HG02970 (cell line): ENCODE measurements around the gene FAM210B.
"Not testable (repeated sequence)": the region's sequence is repeated elsewhere in the genome, so short reads cannot be mapped to it uniquely, and the experiment has no call there.

ENCODE experiments used
- ATAC-seq: cut with Tn5 transposase; IDR thresholded peaks from one replicate; pipeline ENCODE4 v1.9.1; 2021; ENCODE audit warnings: mild to moderate bottlenecking, moderate library complexity, moderate number of reproducible peaks; ENCODE audit not compliant: unreplicated experiment, low FRiP score

Gene FAM210B

DNA sequence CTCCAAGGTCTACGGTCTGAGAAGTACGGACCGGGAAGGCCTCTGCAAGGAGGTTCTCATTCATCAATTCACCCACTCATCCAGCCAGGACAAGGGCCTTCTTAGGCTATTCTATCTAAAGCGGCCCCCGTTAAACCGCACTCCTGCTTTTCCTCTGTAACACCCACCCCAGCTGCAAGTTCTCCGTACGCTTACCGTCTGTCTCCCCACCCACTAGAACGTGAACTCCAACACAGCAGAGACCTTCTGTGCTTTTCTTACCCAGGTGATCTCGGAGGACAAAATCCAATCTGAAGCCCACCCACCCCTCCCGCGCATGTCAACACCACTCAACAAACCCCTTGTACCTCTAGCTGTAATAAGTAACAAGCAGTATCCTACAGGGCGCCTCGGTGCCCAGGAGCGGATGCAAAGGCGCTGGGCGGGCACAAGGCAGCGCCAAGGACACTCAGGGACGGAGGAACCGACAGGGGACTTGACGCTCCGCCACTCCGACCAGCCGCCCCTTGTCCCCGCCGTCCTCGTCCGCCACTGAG is 32.9 kb downstream of the FAM210B start:
- peak; percentile 23 for ATAC-seq

GRCh38 chr20:56392132-56392880 is 33.5 kb downstream of the FAM210B start, which contains the start of the genes AURKA and CSTF1:
Gene AURKA, minus strand, starts transcription at chr20:56392215. Its CDS starts 4,018 bp downstream, at chr20:56388197.
Gene CSTF1, plus strand, starts transcription at chr20:56392645. Its CDS starts 2,908 bp downstream, at chr20:56395553.
- ATAC-seq, result peak; percentile 99

DNA sequence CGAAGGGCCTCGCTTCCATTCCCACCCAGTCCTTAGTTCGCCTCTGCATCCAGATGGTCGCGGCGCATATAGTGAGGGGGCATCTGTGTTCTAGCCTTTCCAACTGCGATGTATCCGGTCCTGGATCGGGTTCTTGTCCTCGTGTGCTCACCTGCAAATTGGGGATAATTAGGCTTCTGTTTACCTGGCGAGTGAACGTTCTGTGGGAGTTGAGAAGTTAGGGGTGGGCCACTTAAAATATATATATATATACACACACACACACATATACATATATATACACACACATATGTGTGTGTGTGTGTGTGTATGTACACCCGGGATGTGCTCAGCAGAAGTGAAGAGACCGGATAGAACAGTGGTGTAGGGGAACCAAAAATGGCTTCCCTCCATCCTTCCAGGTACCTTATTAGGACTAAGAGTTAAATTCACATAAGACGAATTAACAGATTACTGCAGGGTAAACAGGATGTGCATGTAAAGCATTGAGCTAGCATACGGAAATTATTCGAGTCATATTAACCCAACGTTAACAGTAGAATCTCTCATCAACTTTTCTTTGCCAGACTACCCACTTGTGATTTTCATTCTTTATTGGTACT is 34.2 kb downstream of the FAM210B start:
- no peak for ATAC-seq

- no peak for ATAC-seq
Measured at GRCh38 chr20:56393653-56394052, 34.9 kb downstream of the FAM210B start.

DNA sequence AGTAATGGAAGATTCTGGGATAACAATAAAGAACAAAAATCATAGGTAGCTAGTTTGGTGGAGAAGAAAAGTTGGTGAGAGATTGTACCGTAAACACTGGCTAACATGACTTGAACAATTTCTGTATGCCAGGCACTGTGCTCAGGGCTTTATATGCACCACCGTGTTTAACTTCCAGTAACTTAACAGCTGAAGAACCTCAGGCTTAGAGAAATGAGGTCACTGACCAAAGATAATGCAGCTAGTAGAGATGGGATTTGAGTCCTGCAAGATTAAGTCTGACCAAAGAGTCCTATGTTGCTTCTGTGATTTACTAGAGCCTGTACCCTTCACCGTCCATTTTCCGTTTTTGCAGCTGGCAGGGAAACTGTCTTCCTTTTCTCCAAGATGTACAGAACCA is 36.4 kb downstream of the FAM210B start:
- ATAC-seq, result no peak

DNA sequence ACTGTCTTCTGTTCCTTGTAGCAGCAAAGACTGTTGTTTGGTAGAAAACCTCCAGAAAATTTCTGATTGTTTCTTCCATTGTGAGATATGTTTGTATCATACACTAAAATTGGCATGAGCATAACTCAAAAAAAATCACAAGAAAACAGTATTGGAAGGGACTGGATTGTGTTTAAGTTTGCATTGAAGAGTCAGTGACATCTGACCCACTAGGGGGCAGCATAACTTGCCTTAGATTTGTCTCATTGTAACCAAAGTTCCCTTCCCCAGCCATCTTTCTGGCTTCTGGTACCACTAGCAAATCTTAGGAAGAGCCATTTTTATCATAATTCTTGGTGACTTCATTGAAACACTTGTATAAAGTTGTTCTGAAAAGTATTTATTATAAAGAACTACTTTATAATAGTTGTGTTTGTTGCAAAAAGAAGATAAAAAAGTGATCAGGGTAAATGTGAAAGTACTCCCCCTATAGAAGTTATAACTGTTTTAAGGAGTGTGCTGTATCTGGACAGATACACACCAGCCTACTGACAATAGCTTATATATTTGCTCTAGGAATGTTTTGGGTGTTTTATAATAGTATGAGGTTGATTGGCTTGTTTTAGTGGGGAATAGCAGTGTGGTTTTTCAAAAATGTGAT is 41.3 kb downstream of the FAM210B start:
- no peak for ATAC-seq

- no peak for ATAC-seq
Measured at GRCh38 chr20:56403465-56403864, 44.7 kb downstream of the FAM210B start.

DNA sequence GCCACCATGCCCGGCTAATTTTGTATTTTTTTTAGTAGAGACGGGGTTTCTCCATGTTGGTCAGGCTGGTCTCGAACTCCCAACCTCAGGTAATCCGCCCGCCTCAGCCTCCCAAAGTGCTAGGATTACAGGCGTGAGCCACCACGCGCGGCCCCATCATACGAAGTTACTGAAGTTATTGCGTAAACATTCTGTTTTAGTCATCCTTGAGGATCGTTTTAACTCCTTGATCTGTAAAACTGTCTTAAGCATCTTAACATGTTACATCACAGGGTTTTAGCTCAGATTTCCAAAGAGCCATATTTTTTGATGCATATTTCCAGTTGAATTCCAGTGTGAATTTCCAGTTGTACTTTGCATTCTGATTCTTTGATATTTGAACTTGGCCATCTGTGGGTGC is 46.6 kb downstream of the FAM210B start:
- not testable (repeated sequence) for ATAC-seq

DNA sequence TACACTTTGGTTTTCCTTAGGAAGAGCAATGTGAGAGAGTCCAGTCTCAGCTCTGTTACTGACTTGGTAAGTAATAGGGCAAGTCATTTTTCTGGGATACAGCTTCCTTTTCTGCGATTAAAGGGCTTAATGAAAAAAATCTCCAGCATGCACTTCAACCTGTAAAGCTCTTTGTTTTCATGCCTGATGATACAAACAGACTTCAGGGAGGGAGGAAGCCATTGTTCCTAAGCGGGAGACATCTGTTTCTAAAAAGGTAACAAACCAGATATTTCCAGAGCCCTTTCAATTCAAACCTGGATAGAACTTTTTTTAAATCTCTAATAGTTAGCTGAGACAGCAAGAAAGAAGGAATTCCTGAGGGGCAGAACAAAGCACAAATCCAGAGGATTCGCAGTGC is 48.1 kb downstream of the FAM210B start:
- ATAC-seq, result no peak

DNA sequence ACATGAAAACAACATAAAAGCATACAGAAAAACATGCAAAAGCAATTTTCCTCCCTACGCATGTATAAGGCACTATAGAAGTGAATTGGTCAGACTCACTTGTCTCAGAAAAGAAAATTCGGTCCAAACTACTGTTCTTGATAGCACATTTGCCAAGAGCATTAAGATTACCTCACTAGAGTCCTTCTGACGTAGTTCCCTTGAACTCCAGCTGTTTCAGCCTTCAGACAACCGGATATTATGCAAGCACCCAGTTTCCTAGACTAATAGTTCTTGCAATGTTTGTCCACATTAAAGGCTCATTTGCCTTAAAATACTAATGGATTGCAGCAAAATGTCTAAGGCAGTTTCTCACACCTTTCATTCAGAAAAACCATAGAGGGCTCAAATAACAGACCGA is 50.7 kb downstream of the FAM210B start:
- ATAC-seq, result no peak

DNA sequence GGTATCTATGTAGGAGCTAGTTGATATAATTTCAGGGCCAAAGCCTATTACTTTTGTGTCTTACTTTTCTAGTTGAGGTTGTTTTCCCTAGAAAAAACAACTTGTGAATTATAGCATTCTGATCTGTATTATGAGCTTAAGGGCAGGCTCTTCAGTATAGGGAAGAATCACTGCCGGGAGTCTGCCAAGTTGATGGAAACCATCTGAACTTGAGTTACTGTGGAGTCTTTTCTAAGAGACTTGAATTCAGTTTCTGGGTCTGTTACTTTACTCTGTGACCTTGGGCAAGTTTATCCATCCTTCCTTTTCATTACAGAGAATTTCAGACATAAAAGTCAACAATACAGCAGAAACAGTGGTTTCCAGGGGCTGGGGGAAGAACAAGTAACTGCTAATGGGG is 51.2 kb downstream of the FAM210B start:
- ATAC-seq, result no peak

GRCh38 chr20:56411287-56411686 is 52.5 kb downstream of the FAM210B start:
- not testable (repeated sequence) for ATAC-seq

GRCh38 chr20:56411759-56412472 is 53.1 kb downstream of the FAM210B start, which contains the start of gene CASS4:
Gene CASS4, plus strand, starts transcription at chr20:56412260. Its CDS starts 199 bp downstream, at chr20:56412459.
- ATAC-seq, result no peak

DNA sequence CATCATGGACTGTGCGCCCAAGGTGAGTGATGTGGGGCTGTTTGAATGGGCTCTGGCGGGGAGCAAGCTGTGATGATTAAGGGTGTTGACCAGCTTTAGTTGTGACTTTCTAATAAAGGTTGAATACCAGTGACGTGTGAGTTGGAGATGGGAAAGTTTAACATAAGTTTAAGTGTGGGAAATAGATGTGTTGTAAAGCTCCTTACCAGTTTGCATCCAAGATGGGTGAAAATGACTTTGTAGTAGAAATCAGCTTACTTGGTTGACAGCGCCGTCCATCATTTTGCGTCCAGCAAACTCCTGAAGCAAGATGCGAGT is 53.7 kb downstream of the FAM210B start:
- no peak for ATAC-seq

DNA sequence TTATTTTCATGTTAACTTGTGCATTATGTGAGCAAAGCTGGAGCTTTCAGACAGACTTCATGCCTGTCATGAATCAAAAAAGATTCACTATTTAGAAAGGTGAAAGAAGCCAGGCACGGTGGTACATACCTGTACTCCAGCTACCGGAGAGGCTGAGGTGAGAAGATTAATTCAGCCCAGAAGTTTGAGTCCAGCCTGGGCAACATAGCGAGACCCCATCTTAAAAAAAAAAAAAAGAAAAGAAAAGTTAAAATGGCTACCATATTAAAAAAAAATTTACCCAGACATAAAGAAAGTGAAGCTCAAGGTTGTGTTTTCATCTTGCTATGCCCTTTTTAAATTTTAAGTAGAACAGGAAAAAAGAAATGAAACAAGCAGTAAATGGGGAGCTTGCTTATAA is 54.2 kb downstream of the FAM210B start:
- ATAC-seq, result no peak

GRCh38 chr20:56414842-56415765 is 56.3 kb downstream of the FAM210B start:
- no peak for ATAC-seq

DNA sequence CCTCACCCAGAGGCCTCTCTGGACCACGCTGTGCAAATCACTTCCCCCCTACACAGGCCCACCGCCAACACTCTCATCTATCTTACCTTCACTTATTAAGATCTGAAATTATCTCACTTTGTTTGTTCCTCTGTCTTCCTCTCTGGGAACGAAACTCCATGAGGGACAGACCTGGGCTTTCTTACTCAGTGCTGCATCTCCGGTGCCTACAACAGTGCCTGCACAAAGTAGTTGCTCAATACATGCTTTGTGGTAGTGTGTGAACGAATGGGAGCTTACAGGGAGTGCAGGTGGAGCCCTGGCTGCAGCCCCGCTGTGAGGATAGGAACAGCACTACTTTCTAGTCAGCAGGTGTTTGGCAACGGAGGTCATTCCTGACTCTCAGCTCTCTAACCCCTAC is 58.6 kb downstream of the FAM210B start:
- ATAC-seq, result no peak

- no peak for ATAC-seq
Measured at GRCh38 chr20:56417911-56418310, 59.1 kb downstream of the FAM210B start.
